Stimulated activated CD8-positive, alpha-beta memory T cell treated with anti-CD3 and anti-CD28 coated beads, Interleukin-12 subunit alpha, Interleukin-12 subunit beta, amount 100 ng/mL, for 4 hours (primary cell): ENCODE data around the gene TNFSF10.
"Not testable (repeated sequence)": the region's sequence is repeated elsewhere in the genome, so short reads cannot be mapped to it uniquely, and the experiment has no call there.

Source experiments
- DNase-seq: peaks from one replicate; pipeline ENCODE4 v3.0.0-alpha.2; 2020; ENCODE audit warnings: low read depth

Gene TNFSF10

GRCh38 chr3:172522871-172523818 is at the start of gene TNFSF10:
Gene TNFSF10, minus strand, starts transcription at chr3:172523430. Its CDS starts 46 bp downstream, at chr3:172523384.
- peak; percentile 24 for DNase-seq

- DNase-seq: no peak
Measured at GRCh38 chr3:172569128-172570008, 46.1 kb upstream of the TNFSF10 start.

- no peak for DNase-seq
Measured at GRCh38 chr3:172568701-172569100, 45.5 kb upstream of the TNFSF10 start.

DNA sequence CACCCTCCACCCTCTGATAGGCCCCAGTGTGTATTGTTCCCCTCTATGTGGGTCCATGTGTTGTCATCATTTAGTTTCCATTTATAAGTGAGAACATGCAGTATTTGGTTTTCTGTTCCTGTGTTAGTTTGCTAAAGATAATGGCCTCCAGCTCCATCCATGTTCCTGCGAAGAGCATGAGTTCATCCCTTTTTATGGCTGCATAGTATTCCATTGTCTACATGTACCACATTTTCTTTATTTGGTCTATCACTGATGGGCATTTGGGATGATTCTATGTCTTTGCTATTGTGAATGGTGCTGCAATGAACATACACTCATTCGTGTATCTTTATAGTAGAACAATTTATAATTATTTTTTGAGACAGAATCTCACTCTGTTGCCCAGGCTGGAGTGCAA is 43.6 kb upstream of the TNFSF10 start:
- not testable (repeated sequence) for DNase-seq

DNA sequence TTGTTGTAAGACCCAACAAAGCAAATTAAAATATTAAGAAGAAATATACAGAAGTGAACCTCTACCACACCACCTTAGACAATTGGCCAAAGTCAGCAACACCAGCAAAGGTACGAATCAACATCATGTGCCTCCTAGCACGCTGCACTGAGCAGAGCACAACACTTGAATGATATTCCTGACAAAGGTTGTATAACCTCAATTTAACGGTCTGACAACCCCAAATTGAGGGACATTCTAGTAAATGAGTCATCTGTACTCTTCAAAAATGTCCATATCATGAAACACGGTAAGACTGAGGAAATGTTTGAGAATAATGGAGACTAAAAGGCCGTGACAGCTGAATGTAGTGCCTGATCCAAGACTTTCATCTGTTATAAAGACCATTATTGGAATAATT is 41.3 kb upstream of the TNFSF10 start:
- no peak for DNase-seq

GRCh38 chr3:172562871-172563865 is 39.9 kb upstream of the TNFSF10 start:
- no peak for DNase-seq

DNA sequence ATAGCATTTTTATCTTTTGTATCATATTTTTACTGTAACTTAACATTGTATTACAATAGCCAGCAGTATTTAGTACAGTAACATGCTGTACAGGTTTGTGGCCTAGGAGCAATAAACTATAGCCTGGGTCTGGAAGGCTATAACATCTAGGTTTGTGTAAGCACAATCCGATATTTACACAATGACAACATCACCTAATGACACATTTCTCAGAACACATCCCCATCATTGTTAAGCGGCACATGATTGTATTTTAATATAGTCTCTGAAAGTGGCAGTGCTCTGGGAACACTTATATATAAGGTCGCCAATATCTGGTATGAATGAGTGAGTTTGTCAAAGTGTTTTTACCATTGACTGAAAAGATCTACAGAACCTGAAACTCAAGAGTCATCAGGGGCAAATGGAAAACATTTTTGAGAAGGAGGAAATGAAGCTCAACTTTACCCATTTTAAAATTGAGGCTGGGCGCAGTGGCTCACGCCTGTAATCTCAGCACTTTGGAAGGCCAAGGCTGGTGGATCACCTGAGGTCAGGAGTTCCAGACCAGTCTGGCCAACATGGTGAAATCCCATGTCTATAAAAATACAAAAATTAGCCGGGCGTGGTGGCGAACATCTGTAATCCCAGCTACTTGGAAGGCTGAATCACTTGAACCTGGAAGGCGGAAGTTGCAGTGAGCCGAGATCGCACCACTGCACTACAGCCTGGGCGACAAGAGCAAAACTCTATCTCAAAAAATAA is 38.8 kb upstream of the TNFSF10 start:
- no peak for DNase-seq

GRCh38 chr3:172560586-172560985 is 37.4 kb upstream of the TNFSF10 start:
- no peak for DNase-seq

DNA sequence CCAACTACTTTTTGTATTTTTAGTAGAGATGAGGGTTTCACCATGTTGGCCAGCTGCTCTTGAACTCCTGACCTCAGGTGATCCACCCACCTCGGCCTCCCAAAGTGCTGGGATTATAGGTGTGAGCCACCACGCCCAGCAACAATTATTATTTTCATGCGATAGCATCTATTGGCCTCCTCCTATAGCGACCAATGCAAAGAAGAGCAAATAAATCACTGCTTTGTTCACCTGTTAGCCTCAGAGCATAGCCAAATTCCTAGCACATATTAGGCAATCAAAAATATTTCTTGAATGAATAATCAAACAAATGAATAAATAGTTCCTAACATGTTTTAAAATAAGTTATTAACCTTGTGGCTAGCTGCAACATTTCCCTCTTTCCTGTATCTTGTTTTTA is 36.8 kb upstream of the TNFSF10 start:
- no peak for DNase-seq

- DNase-seq: no peak
Measured at GRCh38 chr3:172559020-172559419, 35.8 kb upstream of the TNFSF10 start.

GRCh38 chr3:172557515-172558220 is 34.4 kb upstream of the TNFSF10 start:
- no peak for DNase-seq

- DNase-seq: no peak
Measured at GRCh38 chr3:172553526-172554252, 30.5 kb upstream of the TNFSF10 start.

GRCh38 chr3:172552607-172553006 is 29.4 kb upstream of the TNFSF10 start:
- DNase-seq: no peak

- DNase-seq: no peak
Measured at GRCh38 chr3:172551874-172552273, 28.6 kb upstream of the TNFSF10 start.

- peak; percentile 37 for DNase-seq
Measured at GRCh38 chr3:172550347-172550943, 27.2 kb upstream of the TNFSF10 start.

DNA sequence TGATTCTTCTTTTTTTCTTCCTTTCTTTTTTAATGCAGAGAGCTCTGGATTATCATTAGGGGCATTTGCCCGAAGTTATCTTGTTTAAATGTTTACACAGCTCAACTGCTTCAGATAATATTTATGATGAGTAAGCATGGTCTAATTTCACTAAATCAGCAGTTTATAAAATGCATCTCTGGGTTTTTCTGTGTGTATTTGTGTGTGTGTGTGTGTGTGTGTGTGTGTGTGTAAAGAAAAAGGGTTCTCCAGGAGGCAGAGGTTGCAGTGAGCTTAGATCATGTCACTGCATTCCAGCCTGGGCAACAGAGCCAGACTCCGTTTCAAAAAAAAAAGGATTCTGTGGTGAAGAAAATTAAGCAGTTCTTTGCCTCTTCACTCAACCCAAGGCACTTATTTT is 25.9 kb upstream of the TNFSF10 start:
- DNase-seq: no peak

- no peak for DNase-seq
Measured at GRCh38 chr3:172546628-172547214, 23.5 kb upstream of the TNFSF10 start.

DNA sequence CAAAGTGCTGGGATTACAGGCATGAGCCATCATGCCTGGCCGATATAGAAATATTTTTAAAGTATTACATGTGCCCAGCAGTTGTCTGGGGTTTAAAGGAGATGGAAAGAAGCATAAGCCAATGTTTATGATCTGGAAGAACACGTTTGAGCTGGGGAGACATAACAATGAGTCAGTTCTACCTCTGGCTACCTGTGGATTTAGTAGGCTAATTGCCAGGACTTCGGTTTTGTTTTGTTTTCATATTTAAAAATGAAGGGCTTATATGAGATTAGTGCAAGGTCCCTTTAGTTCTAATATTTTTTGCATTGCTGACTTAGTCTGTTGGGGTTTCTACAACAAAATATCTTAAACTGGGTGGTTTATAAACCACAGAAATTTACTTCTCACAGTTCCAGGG is 22.9 kb upstream of the TNFSF10 start:
- no peak for DNase-seq

DNA sequence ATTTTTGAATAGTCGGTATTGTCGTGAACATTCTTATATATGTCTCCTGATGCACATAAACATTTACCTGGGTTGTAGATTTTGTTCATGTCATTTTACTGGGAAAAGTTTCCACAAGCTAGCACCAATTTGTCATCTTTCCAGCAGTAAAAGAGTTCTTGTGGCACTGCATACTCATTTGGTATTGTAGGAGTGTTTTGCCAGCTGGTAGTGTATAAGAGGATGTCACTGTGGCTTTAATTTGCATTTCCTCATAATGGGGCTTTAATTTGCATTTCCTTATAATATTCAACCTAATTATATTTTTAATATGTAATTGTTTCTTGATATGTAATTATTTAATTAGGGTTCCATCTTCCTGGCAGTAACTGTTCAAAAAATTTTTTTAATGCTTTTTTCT is 21.2 kb upstream of the TNFSF10 start:
- no peak for DNase-seq
